SK-N-SH (cell line): ENCODE data around the gene BCAS3. TPM values are rescaled to one million over a fixed set of nuclear protein-coding genes. Genes with fewer than 3 reads are reported as not detected.

Source experiments
- CTCF ChIA-PET: fragments of 300-600, 350-600 bp; formaldehyde crosslinking; extraction: SDS; loops from one replicate; lab custom pipeline; 2021; lab: Yijun Ruan, JAX
- POLR2A ChIA-PET: fragments of 350-600 bp; sonication (Branson Sonifier 250); formaldehyde crosslinking; extraction: SDS; loops from one replicate; lab custom pipeline; 2020; ENCODE audit warnings: antibody characterized with exemption, inconsistent platforms; lab: Yijun Ruan, JAX
- DNase-seq: peaks from one replicate; pipeline ENCODE4 v3.0.0; 2012
- H2AFZ ChIP-seq: fragments of 200-600 bp; sonication (generic); 2 replicates; pipeline ENCODE4 v1.8.1; 2016; ENCODE audit warnings: antibody characterized with exemption, mild to moderate bottlenecking, low read depth
- H3F3A ChIP-seq: fragments of 200-600 bp; sonication (generic); replicated peaks from 2 replicates; pipeline ENCODE3; 2016; ENCODE audit warnings: antibody characterized with exemption, mild to moderate bottlenecking; ENCODE audit not compliant: insufficient read depth
- H3K27ac ChIP-seq, 2 experiments: fragments of 200-500 bp in 1 of 2; fragments of 200-600 bp in 1 of 2; sonication (Bioruptor generic) in 1 of 2; sonication (generic), shearing (Covaris generic) in 1 of 2; 2 replicates each; pipeline versions ENCODE4 v1.5.1 to v1.6.1; 2014 to 2016; ENCODE audit warnings: low read depth in 2 of 2, inconsistent platforms in 1 of 2, low read length in 1 of 2, mild to moderate bottlenecking in 1 of 2, mixed read lengths in 1 of 2
- H3K27me3 ChIP-seq: fragments of 200-600 bp; sonication (generic), shearing (Covaris generic); 2 replicates; pipeline ENCODE4 v1.6.1; 2016; ENCODE audit warnings: mixed run types; ENCODE audit not compliant: insufficient read depth
- H3K36me3 ChIP-seq, 2 experiments: fragments of 200-500 bp in 1 of 2; fragments of 200-600 bp in 1 of 2; sonication (Bioruptor generic) in 1 of 2; sonication (generic) in 1 of 2; replicated peaks in 1 of 2; 2 replicates each; pipeline versions ENCODE3 to v1.5.1; 2014 to 2016; ENCODE audit warnings: low read length in 1 of 2, mild to moderate bottlenecking in 1 of 2; ENCODE audit not compliant: insufficient read depth in 2 of 2, control insufficient read depth in 1 of 2
- H3K4me1 ChIP-seq, 2 experiments: fragments of 200-500 bp in 1 of 2; fragments of 200-600 bp in 1 of 2; sonication (Bioruptor generic) in 1 of 2; sonication (generic), shearing (Covaris generic) in 1 of 2; 2 replicates each; pipeline versions ENCODE4 v1.5.1 to v1.6.1; 2014 to 2016; ENCODE audit warnings: low read depth in 1 of 2, low read length in 1 of 2, mixed run types in 1 of 2; ENCODE audit not compliant: insufficient read depth in 2 of 2, control insufficient read depth in 1 of 2
- H3K4me2 ChIP-seq: fragments of 200-600 bp; sonication (generic), shearing (Covaris generic); 2 replicates; pipeline ENCODE4 v1.6.1; 2017; ENCODE audit warnings: mixed run types
- H3K4me3 ChIP-seq, 2 experiments: fragments of 200-500 bp in 1 of 2; fragments of 200-600 bp in 1 of 2; sonication (Bioruptor generic) in 1 of 2; sonication (generic), shearing (Covaris generic) in 1 of 2; 2 replicates each; pipeline versions ENCODE4 v1.5.1 to v1.8.1; 2014 to 2016; ENCODE audit warnings: low read depth in 2 of 2, inconsistent platforms in 1 of 2, low read length in 1 of 2, mild to moderate bottlenecking in 1 of 2, mixed read lengths in 1 of 2, moderate library complexity in 1 of 2
- H3K79me2 ChIP-seq: fragments of 200-600 bp; sonication (generic); 2 replicates; pipeline ENCODE4 v1.8.1; 2017; ENCODE audit warnings: mild to moderate bottlenecking; ENCODE audit not compliant: insufficient read depth
- H3K9ac ChIP-seq: fragments of 200-600 bp; sonication (generic); 2 replicates; pipeline ENCODE4 v1.6.1; 2017; ENCODE audit warnings: mixed run types
- H3K9me2 ChIP-seq: fragments of 200-600 bp; sonication (generic); 2 replicates; pipeline ENCODE4 v1.6.1; 2017; ENCODE audit warnings: mixed run types
- H3K9me3 ChIP-seq: fragments of 200-600 bp; sonication (generic); 2 replicates; pipeline ENCODE4 v1.6.1; 2017; ENCODE audit warnings: mixed run types, mild to moderate bottlenecking, moderate library complexity
- H4K20me1 ChIP-seq: fragments of 200-600 bp; sonication (generic); 2 replicates; pipeline ENCODE4 v1.6.1; 2017; ENCODE audit warnings: mild to moderate bottlenecking, mixed run types; ENCODE audit not compliant: insufficient read depth
- CHD2 ChIP-seq: fragments of 150-350 bp; IDR thresholded peaks from 2 replicates; pipeline ENCODE4 v1.6.1; 2018; ENCODE audit warnings: low read length; ENCODE audit not compliant: partially characterized antibody
- EP300 ChIP-seq, 2 experiments: IDR thresholded peaks; 2 replicates each; pipeline versions ENCODE4 v1.4.0 to v1.6.1; 2012; ENCODE audit warnings: borderline replicate concordance in 1 of 2, low read depth in 1 of 2, low read length in 1 of 2
- EZH2phosphoT487 ChIP-seq: fragments of 200-600 bp; sonication (generic); IDR thresholded peaks from 2 replicates; pipeline ENCODE4 v1.6.1; 2017; ENCODE audit warnings: low read depth, mixed run types, mild to moderate bottlenecking, antibody characterized with exemption, moderate library complexity, borderline replicate concordance
- FOSL2 ChIP-seq: IDR thresholded peaks from 2 replicates; pipeline ENCODE4 v1.4.0; 2012; ENCODE audit warnings: low read depth, mild to moderate bottlenecking, moderate library complexity, borderline replicate concordance
- FOXM1 ChIP-seq: IDR thresholded peaks from 2 replicates; pipeline ENCODE4 v1.4.0; 2012; ENCODE audit warnings: low read depth, mild to moderate bottlenecking
- GATA2 ChIP-seq: sonication (generic); formaldehyde crosslinking; IDR thresholded peaks from 2 replicates; pipeline ENCODE4 v1.5.0; 2020; ENCODE audit warnings: mild to moderate bottlenecking, missing genetic modification reagents
- MXI1 ChIP-seq: IDR thresholded peaks from 2 replicates; pipeline ENCODE4 v1.6.1; 2012; ENCODE audit warnings: mild to moderate bottlenecking, low read depth, low read length, improper control_type of control experiment
- RAD21 ChIP-seq: IDR thresholded peaks from 2 replicates; pipeline ENCODE4 v1.6.1; 2012; ENCODE audit warnings: mild to moderate bottlenecking, low read length
- REST ChIP-seq: IDR thresholded peaks from 2 replicates; pipeline ENCODE4 v1.6.1; 2012; ENCODE audit warnings: mild to moderate bottlenecking, low read depth, low read length, moderate library complexity
- RFX5 ChIP-seq: IDR thresholded peaks from 2 replicates; pipeline ENCODE4 v1.6.1; 2012; ENCODE audit warnings: mild to moderate bottlenecking, improper control_type of control experiment, low read length
- TCF12 ChIP-seq: IDR thresholded peaks from 2 replicates; pipeline ENCODE4 v1.4.0; 2012
- WGBS: methylation state at CpG from one replicate; pipeline ENCODE4 v1.1.6; 2017; ENCODE audit warnings: low lambda C conversion rate; 5-methylcytosine and 5-hydroxymethylcytosine counted together
- polyA plus RNA-seq, 3 experiments: library from polyadenylated mRNA; depleted of rRNA; stranded (reverse); fragments of >200 nt; gene quantifications; 2 replicates each; pipeline ENCODE4 v1.2.3, GENCODE V29; 2012
- TF ChIP-seq, protein P1 (sequence below): fragments of 200-600 bp; sonication (generic); IDR thresholded peaks from 2 replicates; pipeline ENCODE4 v1.6.1; 2017; ENCODE audit warnings: antibody characterized with exemption, mild to moderate bottlenecking, moderate library complexity

The BCAS3 gene
- polyA plus RNA-seq, 1 of the 3 experiments (the other 2 are of a cell fraction) = 5.9 TPM

DNA sequence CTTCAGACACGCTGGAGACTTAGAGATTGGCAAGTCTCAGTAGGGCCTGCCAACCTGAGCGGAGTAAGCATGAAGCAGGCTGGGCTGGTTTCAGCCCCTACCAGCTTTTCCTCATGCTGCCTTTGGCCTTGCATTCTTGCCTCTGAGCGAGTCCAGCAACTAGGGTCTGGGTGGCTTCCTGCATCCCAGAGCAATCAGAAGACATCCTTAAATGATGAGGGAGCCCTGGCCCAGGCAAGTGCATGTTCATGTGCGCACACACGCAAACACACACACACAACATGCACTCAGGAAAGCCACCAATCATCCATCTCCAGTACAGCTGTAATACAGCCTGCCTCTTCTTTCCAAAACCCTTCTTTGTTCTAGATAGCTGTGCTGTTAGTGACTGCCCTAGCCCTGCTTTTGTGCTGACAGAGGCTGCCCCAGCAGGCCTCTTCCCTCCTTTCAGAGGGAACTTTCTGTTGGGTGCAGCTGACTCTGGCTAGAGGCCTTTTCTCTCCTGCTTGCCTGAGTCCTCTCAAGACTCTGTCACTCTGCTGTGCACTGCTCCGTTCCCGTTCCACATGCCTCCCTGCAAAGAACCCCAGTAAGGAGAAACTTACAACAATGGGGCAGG is 691.3 kb downstream of the BCAS3 start:
- Histone ChIP-seq H3K4me2 (no peak overlapping the region), H3K27ac (no peak overlapping the region), H3K9ac (no peak overlapping the region), H3K9me2 (no peaks in the 10 kb centered on the region), H2AFZ (no peak overlapping the region), H3F3A (no peaks in the 10 kb centered on the region), H3K27me3 (no peaks in the 10 kb centered on the region), H4K20me1 (no peaks in the 10 kb centered on the region), H3K4me3 (no peak overlapping the region), H3K4me1 (peaks cover 0 to 10% of the 10 kb centered on the region in 2 experiments; a peak in 1 of 4 replicates), H3K36me3 (no peaks in the 10 kb centered on the region), H3K9me3 (no peaks in the 10 kb centered on the region), H3K79me2 (no peaks in the 10 kb centered on the region)
- no peak for DNase-seq
- TF ChIP-seq GATA2 (CRISPR knock-in tag) (no peak), FOSL2 (no peak), MXI1 (no peak), RFX5 (no peak), CHD2 (no peak), EP300 (IDR thresholded peaks at IDR 0.05; ENCODE audit: borderline replicate concordance in 1 of 2, low read depth in 1 of 2, low read length in 1 of 2) (no peak)
- ChIA-PET POLR2A (interaction anchor here (0.5 kb wide), 1 partner anchor 112 kb away, joined by 3 read pairs; no protein-coding TSS in a partner anchor), CTCF (interaction anchor here (0.8 to 2.3 kb wide), 8 partner anchors 10 to 648 kb away, joined by 3 to 7 read pairs (median 4); no protein-coding TSS in a partner anchor)
- WGBS = 93% methylated on average over 7 of the region's 7 CpGs

DNA sequence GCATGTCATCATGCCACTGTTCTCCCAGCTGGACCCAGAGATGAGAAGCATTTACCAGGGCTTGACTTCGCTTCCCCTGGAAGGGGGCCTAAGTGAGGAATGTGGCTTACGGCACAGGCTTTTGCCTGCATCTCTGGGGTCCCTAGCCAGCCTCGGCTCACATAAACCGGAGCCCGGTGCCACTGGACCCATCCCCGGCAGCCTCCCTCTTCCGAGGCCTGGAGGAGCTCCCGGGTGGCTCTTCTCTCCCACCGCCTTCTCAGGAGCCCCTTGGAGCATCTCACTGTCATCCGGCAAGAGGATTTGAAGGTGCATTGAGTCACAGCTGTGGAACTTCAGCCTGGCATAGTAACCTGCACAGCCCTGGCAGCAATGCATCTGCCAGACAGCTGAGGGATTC is 692.1 kb downstream of the BCAS3 start:
- peaks cover 0 to 10% of the 10 kb centered on the region in 2 experiments; a peak in 1 of 4 replicates for H3K4me1 ChIP-seq
- ChIA-PET CTCF (interaction anchor here (1.1 to 1.8 kb wide), 3 partner anchors 10 to 167 kb away, joined by 3 to 4 read pairs (median 3); no protein-coding TSS in a partner anchor), POLR2A (interaction anchor here (0.9 kb wide), 1 partner anchor 208 kb away, joined by 3 read pairs; no protein-coding TSS in a partner anchor)
- no peak for DNase-seq
- no peaks in the 10 kb centered on the region for H4K20me1 ChIP-seq
- 97% methylated on average over 10 of the region's 10 CpGs for WGBS
- H3K36me3 ChIP-seq = no peaks in the 10 kb centered on the region
- TF ChIP-seq GATA2 (CRISPR knock-in tag) = no peak
- TF ChIP-seq, protein P1, sequence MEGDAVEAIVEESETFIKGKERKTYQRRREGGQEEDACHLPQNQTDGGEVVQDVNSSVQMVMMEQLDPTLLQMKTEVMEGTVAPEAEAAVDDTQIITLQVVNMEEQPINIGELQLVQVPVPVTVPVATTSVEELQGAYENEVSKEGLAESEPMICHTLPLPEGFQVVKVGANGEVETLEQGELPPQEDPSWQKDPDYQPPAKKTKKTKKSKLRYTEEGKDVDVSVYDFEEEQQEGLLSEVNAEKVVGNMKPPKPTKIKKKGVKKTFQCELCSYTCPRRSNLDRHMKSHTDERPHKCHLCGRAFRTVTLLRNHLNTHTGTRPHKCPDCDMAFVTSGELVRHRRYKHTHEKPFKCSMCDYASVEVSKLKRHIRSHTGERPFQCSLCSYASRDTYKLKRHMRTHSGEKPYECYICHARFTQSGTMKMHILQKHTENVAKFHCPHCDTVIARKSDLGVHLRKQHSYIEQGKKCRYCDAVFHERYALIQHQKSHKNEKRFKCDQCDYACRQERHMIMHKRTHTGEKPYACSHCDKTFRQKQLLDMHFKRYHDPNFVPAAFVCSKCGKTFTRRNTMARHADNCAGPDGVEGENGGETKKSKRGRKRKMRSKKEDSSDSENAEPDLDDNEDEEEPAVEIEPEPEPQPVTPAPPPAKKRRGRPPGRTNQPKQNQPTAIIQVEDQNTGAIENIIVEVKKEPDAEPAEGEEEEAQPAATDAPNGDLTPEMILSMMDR = no peak
- TF ChIP-seq REST = no peak
- TF ChIP-seq RAD21 = no peak
- no peak for TF ChIP-seq TCF12
- no peak for TF ChIP-seq FOXM1
- TF ChIP-seq EZH2phosphoT487 = no peak
- no peaks in the 10 kb centered on the region for H3K79me2 ChIP-seq
- no peaks in the 10 kb centered on the region for H3K9me3 ChIP-seq
- H3K4me2 ChIP-seq = no peak overlapping the region
- H3K9me2 ChIP-seq = no peaks in the 10 kb centered on the region
- no peak overlapping the region for H2AFZ ChIP-seq
- peaks cover 3% of the 10 kb centered on the region for H3F3A ChIP-seq
- no peaks in the 10 kb centered on the region for H3K27me3 ChIP-seq
- H3K27ac ChIP-seq = no peak overlapping the region
- H3K9ac ChIP-seq = no peak overlapping the region
- H3K4me3 ChIP-seq = no peak overlapping the region
